GM21381 (cell line): Measurements from ENCODE around the gene PRICKLE3.
"Not testable (repeated sequence)": the region's sequence is repeated elsewhere in the genome, so short reads cannot be mapped to it uniquely, and the experiment has no call there.

Source experiments
- ATAC-seq: cut with Tn5 transposase; IDR thresholded peaks from one replicate; pipeline ENCODE4 v1.9.1; 2021; ENCODE audit warnings: mild to moderate bottlenecking, moderate library complexity; ENCODE audit not compliant: unreplicated experiment

The PRICKLE3 gene

GRCh38 chrX:49161632-49162031 lies 24.5 kb downstream of the PRICKLE3 start:
- no peak for ATAC-seq

DNA sequence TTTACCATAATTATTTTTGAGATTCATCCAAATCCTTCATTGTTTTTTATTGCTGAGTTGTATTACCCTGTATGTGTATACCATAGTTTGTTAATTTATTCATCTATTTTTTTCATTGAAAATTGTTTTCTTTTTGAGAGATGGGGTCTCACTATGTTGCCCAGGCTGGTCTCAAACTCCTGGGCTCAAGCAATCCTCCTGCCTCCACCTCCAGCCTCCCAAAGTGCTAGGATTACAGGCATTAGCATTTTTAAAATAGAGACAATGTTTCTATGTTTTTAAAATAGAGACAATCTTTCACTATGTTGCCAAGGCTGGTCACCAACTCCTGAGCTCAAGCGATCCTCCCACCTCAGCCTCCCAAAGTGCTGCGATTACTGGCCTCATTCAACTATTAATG lies 25.3 kb downstream of the PRICKLE3 start:
- no peak for ATAC-seq

DNA sequence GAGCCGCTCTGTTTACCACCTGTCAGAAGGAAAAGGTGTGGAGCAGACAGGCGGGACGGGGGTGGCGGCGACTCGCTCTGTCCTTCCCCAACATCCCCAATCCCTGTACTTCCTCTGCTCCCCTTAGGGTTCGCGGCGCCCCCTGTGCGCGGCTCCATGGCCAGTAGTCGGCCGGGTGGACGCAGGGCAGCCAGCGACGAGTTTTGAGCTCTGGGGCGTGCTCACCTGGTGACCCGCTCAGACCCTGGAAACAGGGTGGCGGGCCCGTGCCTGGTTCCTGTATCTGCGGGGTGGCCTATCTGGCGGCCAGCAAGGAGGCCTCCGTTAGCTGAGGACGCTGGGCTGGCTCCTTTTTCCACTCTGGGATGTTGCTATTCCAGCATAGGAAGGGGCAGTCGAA lies 29.0 kb downstream of the PRICKLE3 start:
- no peak for ATAC-seq

DNA sequence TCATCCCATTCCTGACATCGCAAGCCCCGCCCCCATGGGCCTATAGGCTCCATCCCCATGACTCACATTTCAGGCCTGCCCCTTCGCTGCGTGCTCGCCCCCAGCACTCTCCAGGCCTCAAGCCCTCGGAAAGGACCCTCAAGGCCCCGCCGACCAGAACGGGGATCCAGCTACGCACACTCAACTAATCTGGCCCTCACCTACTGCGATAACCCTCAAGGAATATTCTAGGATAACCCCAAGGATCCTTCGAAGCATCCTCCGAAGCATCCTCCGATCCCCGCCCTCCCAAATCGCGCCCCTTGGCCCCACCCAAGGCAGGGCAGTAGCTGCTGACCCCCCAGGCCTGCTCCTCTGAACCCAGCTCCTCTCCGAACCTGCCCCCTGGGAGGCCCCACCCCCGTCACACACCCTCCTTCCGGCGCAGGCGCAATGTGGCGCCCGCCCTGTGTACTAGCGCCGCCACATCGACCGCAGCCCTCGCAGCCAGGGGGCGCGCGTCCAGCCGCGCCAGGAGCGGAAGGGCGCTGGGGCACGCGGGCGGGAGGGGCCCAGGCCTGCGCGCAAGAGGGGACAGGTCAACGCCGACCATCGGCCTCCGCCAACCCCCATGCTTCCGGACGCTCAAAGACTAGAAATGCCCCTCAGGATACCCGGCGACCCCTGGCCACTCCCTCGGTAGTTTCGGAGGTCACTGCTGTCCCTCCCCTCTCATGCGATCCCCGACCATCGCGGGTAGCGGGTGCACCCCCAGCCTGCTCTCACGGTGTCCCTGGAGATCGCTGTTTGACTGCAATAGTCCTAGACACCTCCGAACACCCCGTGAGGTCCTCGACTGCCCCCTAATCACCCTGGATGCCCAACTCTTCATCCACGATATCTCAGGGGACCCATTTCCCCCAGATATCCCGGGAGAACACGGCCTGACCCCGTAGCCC lies 30.0 kb downstream of the PRICKLE3 start:
- peak; percentile 90 for ATAC-seq

GRCh38 chrX:49155243-49155899 lies 30.8 kb downstream of the PRICKLE3 start:
- no peak for ATAC-seq

DNA sequence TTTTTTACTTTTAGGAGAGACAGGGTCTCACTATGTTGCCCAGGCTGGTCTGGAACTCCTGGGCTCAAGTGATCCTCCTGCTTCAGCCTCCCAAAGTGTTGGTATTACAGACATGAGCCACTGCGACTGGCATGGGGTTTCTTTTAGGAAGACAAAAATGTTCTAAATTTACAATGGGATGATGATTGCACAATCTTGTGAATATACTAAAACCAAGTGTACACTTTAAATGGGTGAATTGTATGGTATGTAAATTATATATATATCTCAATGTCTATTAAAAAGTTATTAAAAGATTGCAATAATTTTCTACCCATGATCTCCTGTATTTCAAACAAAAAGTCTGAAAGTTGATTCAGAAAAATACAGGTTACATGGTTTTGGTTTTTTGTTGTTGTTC lies 32.7 kb downstream of the PRICKLE3 start:
- no peak for ATAC-seq

- not testable (repeated sequence) for ATAC-seq
Measured at GRCh38 chrX:49149291-49149690, 36.9 kb downstream of the PRICKLE3 start.

GRCh38 chrX:49148390-49149100 lies 37.6 kb downstream of the PRICKLE3 start:
- ATAC-seq = not testable (repeated sequence)

DNA sequence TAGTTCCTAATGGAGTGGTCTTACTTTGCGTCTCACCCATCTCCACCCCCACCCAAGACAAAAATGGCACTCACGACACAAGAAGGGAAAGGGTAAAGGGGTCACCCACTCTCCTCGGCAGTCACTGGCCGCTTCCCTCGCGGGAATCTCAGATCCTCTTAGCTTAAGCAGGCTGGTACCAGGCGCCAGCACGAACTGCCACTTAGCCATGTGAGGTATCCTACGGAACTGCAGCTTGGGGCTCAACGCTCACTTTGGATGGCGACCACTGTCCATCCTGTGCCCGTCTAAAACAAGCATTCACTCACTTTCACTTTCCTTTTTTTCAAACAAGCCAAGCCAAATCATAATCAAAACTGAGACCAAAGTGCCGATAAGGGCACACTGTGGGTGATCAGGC lies 38.2 kb downstream of the PRICKLE3 start:
- no peak for ATAC-seq

DNA sequence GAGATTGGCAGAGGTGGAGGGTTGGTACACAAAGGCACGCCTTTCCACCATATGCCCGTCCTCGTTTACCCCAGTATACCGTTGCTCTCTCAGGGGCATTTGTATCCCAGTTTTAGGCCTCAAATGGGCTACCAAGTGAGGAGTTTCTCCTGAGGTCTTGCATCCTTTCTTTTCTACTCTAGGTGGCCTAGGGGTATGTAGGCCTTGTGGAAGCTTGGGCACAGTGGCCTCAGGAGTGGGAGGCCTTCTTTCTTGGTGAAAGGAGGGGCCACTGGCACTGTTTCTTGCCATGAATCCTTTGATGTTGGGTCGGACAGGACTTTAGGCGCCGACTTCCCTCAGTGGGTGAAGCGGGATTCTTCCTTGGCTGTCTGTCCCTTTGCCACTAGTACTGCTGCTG lies 38.9 kb downstream of the PRICKLE3 start:
- ATAC-seq = no peak

GRCh38 chrX:49143154-49143553 lies 43.0 kb downstream of the PRICKLE3 start:
- ATAC-seq = not testable (repeated sequence)

DNA sequence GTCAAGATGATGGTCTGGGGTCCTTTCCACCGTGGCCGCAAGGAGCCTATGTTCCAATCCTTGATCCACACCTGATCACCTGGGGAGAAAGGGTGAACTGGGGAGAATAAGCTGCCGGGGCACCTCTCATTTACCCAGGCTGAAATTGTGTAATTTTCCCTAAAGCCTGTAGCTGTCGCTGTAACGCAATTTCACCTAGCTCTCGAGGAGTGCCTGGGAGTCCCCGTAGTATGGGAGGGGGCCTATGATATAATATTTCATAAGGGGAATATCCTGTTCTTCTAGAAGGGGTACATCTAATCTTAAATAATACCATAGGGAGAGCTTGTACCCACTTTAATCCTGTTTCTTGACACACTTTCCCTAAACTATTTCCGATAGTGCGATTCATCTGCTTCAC lies 43.9 kb downstream of the PRICKLE3 start:
- ATAC-seq = not testable (repeated sequence)

- ATAC-seq = no peak
Measured at GRCh38 chrX:49139713-49140112, 46.5 kb downstream of the PRICKLE3 start.

- no peak for ATAC-seq
Measured at GRCh38 chrX:49137492-49137891, 48.7 kb downstream of the PRICKLE3 start.

DNA sequence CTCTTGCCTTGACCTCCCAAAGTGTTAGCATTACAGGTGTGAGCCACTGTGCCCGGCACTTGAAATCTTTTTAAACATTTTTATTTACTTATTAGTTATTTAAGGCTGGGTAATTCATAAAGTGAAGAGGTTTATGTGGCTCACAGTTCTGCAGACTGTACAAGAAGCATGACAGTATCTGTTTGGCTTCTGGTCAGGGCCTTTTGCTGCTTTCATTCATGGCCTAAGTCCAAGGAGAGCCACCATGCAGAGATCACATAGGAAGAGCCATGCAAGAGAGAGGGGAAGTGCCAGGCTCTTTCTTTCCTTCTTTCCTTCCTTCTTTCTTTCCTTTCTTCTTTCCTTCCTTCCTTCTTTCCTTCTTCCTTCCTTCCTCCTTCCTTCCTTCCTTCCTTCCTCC lies 52.4 kb downstream of the PRICKLE3 start:
- no peak for ATAC-seq

- ATAC-seq = not testable (repeated sequence)
Measured at GRCh38 chrX:49132275-49132674, 53.9 kb downstream of the PRICKLE3 start.

GRCh38 chrX:49129427-49129826 lies 56.7 kb downstream of the PRICKLE3 start:
- no peak for ATAC-seq

DNA sequence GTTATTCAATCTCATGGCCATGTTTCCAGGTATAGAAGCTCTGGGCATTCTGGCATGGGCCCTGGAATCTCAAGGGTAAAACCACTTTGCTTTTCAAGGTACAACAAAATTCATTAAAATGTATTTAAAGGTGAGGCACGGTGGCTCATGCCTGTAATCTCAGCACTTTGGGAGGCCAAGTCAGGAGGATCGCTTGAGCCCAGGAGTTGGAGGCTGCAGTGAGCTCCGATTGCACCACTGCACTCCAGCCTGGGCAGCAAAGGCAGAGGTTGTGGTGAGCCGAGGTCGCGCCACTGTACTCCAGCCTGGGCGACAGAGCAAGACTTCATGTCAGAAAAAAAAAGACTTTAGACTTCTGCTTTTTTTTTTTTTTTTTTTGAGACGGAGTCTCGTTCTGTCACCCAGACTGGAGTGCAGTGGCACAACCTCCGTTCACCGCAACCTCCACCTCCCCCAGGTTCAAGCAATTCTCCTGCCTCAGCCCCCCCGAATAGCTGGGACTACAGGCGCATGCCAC lies 58.4 kb downstream of the PRICKLE3 start:
- ATAC-seq = not testable (repeated sequence)
